Measurements from ENCODE around the gene TMIGD2.
"Not testable (repeated sequence)": the region's sequence is repeated elsewhere in the genome, so short reads cannot be mapped to it uniquely, and the experiment has no call there.

Gene TMIGD2

DNA sequence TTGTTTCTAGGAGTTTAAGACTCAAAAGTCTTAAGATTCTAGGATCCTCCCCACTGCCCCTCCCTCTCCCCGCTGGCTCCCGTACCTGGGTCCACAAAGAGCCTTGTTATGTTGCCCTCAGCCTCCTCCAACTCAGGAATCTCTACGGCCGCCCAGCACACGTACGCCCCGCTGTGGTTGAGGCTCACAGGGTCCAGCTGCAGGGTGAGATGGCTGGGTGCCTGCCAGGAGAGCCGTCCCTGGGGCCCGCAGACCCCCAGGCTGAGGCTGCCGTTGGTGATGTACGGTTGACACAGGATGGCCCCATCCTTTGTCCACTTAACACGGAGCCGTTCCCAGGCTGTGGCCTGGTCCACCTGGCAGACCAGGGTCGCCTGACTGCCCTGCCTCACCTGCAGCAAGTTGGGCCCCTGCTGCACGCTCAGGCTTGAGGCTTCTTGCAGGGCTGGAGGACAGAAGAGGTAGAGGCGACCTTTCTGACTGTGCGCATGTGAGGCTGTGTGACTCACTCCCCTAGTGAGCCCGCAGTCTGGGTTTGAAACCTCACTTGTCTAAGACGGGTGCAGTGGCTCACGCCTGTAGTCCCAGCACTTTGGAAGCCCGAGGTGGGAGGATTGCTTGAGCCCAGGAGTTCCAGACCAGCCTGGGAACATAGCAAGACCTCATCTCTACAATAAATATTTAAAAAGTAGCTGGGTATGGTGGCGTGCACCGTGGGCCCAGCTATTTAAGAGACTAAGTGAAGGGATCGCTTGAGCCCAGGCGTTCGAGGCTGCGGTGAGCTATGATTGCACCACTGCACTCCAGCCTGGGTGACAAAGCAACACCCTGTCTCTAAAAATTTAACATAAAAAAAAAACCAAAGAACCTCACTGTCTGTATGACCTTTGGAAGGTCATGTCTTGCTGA, 4.0 kb downstream of the TMIGD2 start:
- TF ChIP-seq, protein P1, sequence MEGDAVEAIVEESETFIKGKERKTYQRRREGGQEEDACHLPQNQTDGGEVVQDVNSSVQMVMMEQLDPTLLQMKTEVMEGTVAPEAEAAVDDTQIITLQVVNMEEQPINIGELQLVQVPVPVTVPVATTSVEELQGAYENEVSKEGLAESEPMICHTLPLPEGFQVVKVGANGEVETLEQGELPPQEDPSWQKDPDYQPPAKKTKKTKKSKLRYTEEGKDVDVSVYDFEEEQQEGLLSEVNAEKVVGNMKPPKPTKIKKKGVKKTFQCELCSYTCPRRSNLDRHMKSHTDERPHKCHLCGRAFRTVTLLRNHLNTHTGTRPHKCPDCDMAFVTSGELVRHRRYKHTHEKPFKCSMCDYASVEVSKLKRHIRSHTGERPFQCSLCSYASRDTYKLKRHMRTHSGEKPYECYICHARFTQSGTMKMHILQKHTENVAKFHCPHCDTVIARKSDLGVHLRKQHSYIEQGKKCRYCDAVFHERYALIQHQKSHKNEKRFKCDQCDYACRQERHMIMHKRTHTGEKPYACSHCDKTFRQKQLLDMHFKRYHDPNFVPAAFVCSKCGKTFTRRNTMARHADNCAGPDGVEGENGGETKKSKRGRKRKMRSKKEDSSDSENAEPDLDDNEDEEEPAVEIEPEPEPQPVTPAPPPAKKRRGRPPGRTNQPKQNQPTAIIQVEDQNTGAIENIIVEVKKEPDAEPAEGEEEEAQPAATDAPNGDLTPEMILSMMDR (IDR thresholded peaks at IDR 0.05; ENCODE audit: insufficient read depth, low read depth, low read length, missing control alignments): no peak
- no peak overlapping the region for H3K4me3 ChIP-seq (ENCODE audit: low read depth, low read length)
- DNase-seq (ENCODE audit: low read depth): no peak

- H3K4me3 ChIP-seq (ENCODE audit: low read depth, low read length): no peak overlapping the region
- no peak for DNase-seq (ENCODE audit: low read depth)
- TF ChIP-seq, protein P1 (IDR thresholded peaks at IDR 0.05; ENCODE audit: insufficient read depth, low read depth, low read length, missing control alignments): no peak
Observed at GRCh38 chr19:4295972-4296771, 6.0 kb downstream of the TMIGD2 start.

DNA sequence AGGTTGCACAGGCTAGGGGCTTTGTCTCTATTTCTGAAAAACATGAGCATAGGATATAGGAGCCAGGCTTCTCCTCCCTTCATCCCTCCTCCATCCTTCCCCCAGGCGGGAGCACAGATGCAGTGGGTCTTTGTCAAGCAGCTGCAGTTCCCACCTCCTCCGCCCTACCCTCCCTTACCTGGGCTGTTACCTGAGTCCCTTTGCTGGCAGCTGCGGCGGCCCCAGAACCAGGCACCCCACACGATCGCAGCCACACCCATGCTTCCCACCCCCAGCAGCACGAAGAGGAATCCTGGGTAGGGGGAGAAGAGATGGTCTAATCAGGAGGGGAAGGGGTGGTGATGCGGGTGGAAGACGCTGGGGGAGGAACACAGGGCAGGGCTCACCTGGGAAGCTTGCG, 7.8 kb downstream of the TMIGD2 start:
- DNase-seq (ENCODE audit: low read depth): no peak
- TF ChIP-seq, protein P1 (IDR thresholded peaks at IDR 0.05; ENCODE audit: insufficient read depth, low read depth, low read length, missing control alignments): no peak
- no peak overlapping the region for H3K4me3 ChIP-seq (ENCODE audit: low read depth, low read length)

GRCh38 chr19:4292515-4292914, 9.7 kb downstream of the TMIGD2 start:
- TF ChIP-seq, protein P1 (IDR thresholded peaks at IDR 0.05; ENCODE audit: insufficient read depth, low read depth, low read length, missing control alignments): no peak
- DNase-seq (ENCODE audit: low read depth): no peak
- no peak overlapping the region for H3K4me3 ChIP-seq (ENCODE audit: low read depth, low read length)

DNA sequence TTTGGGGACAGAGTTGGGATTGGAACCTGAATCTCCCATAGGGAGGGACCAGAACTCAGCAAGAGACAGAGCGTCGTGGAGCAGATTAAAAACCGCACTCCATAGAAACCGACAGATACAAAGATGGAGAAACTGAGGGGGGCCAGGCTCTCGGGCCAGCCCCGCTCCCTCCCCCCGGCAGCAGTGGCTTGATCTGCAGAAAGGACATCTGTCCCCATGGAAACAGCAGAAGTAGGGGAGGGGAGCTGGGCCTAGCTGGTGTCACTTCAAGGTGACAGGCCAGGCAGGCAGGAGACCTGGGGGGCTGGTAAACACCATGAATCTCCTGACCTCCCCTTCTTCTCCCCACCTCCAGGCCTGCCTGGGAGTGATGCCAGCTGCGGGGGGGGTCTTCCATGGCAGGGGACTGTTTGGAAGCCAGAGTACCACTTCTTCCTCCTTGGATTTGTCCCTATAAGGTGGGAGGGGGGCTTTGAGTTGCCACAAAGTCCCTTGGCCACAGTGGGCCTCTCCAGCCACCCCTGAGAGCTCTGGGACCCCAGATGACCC, 10.9 kb downstream of the TMIGD2 start:
- TF ChIP-seq, protein P1 (IDR thresholded peaks at IDR 0.05; ENCODE audit: insufficient read depth, low read depth, low read length, missing control alignments): no peak
- DNase-seq (ENCODE audit: low read depth): no peak
- H3K4me3 ChIP-seq (ENCODE audit: low read depth, low read length): no peak overlapping the region

GRCh38 chr19:4288091-4288777, 14.0 kb downstream of the TMIGD2 start:
- TF ChIP-seq, protein P1 (IDR thresholded peaks at IDR 0.05; ENCODE audit: insufficient read depth, low read depth, low read length, missing control alignments): no peak
- no peak overlapping the region for H3K4me3 ChIP-seq (ENCODE audit: low read depth, low read length)
- DNase-seq (ENCODE audit: low read depth): no peak

DNA sequence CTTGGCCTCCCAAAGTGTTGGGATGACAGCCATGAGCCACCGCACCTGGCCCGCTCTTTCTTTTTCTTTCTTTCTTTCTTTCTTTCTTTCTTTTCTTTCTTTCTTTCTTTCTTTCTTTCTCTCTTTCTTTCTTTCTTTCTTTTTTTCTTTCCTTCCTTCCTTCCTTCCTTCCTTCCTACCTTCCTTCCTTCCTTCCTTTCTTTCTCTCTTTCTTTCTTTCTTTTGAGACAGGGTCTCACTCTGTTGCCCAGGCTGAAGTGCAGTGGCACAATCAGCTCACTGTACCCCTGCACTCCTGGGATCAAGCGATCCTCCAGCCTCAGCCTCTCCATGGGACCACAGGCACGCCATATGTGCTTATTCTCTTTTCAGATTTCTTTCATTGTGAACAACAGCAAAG, 16.0 kb downstream of the TMIGD2 start:
- H3K4me3 ChIP-seq (ENCODE audit: low read depth, low read length); DNase-seq (ENCODE audit: low read depth): not testable (repeated sequence)
